HEK293 (cell line): Measurements from ENCODE around the gene SAMD4A.

ENCODE experiments used
- CTCF ChIA-PET: fragments of 350-600 bp; formaldehyde crosslinking; extraction: SDS; loops from one replicate; lab custom pipeline; 2021; ENCODE audit warnings: antibody characterized with exemption; lab: Yijun Ruan, JAX
- POLR2A ChIA-PET: fragments of 300-600 bp; formaldehyde crosslinking; extraction: SDS; loops from one replicate; lab custom pipeline; 2020; ENCODE audit warnings: antibody characterized with exemption, inconsistent platforms; lab: Yijun Ruan, JAX
- H3K27ac ChIP-seq: fragments of 200-500 bp; sonication (Bioruptor generic); 2 replicates; pipeline ENCODE4 v1.5.1; 2014; ENCODE audit warnings: low read depth, low read length, control low read depth, inconsistent platforms; ENCODE audit errors: extremely low read depth
- H3K36me3 ChIP-seq, 2 experiments: fragments of 200-500 bp in 1 of 2; sonication (Bioruptor generic) in 1 of 2; 1 replicate in 1 of 2; 2 replicates in 1 of 2; pipeline ENCODE4 v1.5.1; 2014 to 2017; ENCODE audit warnings: inconsistent platforms in 2 of 2, low read length in 2 of 2; ENCODE audit not compliant: control insufficient read depth in 2 of 2, insufficient read depth in 1 of 2
- H3K4me1 ChIP-seq: fragments of 200-500 bp; sonication (Bioruptor generic); 2 replicates; pipeline ENCODE4 v1.5.1; 2014; ENCODE audit warnings: mild to moderate bottlenecking, low read length, inconsistent platforms; ENCODE audit not compliant: control insufficient read depth, insufficient read depth
- H3K4me3 ChIP-seq: 2 replicates; pipeline ENCODE4 v1.5.1; 2011; ENCODE audit warnings: low read depth, mild to moderate bottlenecking, control low read depth, low read length, moderate library complexity
- H3K9me3 ChIP-seq: fragments of 200-500 bp; sonication (Bioruptor generic); 2 replicates; pipeline ENCODE4 v1.5.1; 2014; ENCODE audit warnings: low read depth, low read length, inconsistent platforms; ENCODE audit not compliant: control insufficient read depth, insufficient read depth
- GLI4 ChIP-seq: fragments of 450-650 bp; formaldehyde crosslinking; IDR thresholded peaks from 2 replicates; pipeline ENCODE4 v1.5.1; 2016; ENCODE audit warnings: missing biosample characterization, missing genetic modification characterization
- YY1 ChIP-seq: fragments of 450-650 bp; formaldehyde crosslinking; IDR thresholded peaks from 2 replicates; pipeline ENCODE4 v1.5.1; 2018; ENCODE audit warnings: missing biosample characterization, missing genetic modification characterization
- YY2 ChIP-seq: fragments of 450-650 bp; formaldehyde crosslinking; IDR thresholded peaks from 2 replicates; pipeline ENCODE4 v1.5.1; 2016; ENCODE audit warnings: missing biosample characterization, missing genetic modification characterization
- ZNF133 ChIP-seq: fragments of 450-650 bp; formaldehyde crosslinking; IDR thresholded peaks from 2 replicates; pipeline ENCODE4 v1.5.1; 2016; ENCODE audit warnings: missing biosample characterization, missing genetic modification characterization
- ZNF146 ChIP-seq: fragments of 450-650 bp; formaldehyde crosslinking; IDR thresholded peaks from 2 replicates; pipeline ENCODE4 v1.5.1; 2016; ENCODE audit warnings: missing biosample characterization, missing genetic modification characterization
- ZNF239 ChIP-seq: fragments of 450-650 bp; formaldehyde crosslinking; IDR thresholded peaks from 2 replicates; pipeline ENCODE4 v1.5.1; 2016; ENCODE audit warnings: missing biosample characterization, missing genetic modification characterization
- ZNF248 ChIP-seq: fragments of 450-650 bp; formaldehyde crosslinking; IDR thresholded peaks from 2 replicates; pipeline ENCODE4 v1.5.1; 2017; ENCODE audit warnings: missing biosample characterization, missing genetic modification characterization
- ZNF274 ChIP-seq, 2 experiments: fragments of 200-500 bp in 1 of 2; fragments of 450-650 bp in 1 of 2; sonication (Bioruptor generic) in 1 of 2; formaldehyde crosslinking in 1 of 2; IDR thresholded peaks; 2 replicates each; pipeline versions ENCODE4 v1.5.1 to v1.6.1; 2014 to 2016; ENCODE audit warnings: borderline replicate concordance in 1 of 2, inconsistent platforms in 1 of 2, low read length in 1 of 2, missing biosample characterization in 1 of 2, missing genetic modification characterization in 1 of 2
- ZNF311 ChIP-seq: fragments of 450-650 bp; formaldehyde crosslinking; IDR thresholded peaks from 2 replicates; pipeline ENCODE4 v1.5.1; 2017; ENCODE audit warnings: missing biosample characterization, missing genetic modification characterization, borderline replicate concordance
- ZNF354C ChIP-seq: fragments of 450-650 bp; formaldehyde crosslinking; IDR thresholded peaks from 2 replicates; pipeline ENCODE4 v1.5.1; 2016; ENCODE audit warnings: missing biosample characterization, missing genetic modification characterization, low read depth, borderline replicate concordance
- ZNF416 ChIP-seq: fragments of 450-650 bp; formaldehyde crosslinking; IDR thresholded peaks from 2 replicates; pipeline ENCODE4 v1.5.1; 2016; ENCODE audit warnings: missing biosample characterization, missing genetic modification characterization
- ZNF433 ChIP-seq: fragments of 450-650 bp; formaldehyde crosslinking; IDR thresholded peaks from 2 replicates; pipeline ENCODE4 v1.5.1; 2016; ENCODE audit warnings: missing biosample characterization, missing genetic modification characterization, low read depth
- ZNF544 ChIP-seq: fragments of 450-650 bp; formaldehyde crosslinking; IDR thresholded peaks from 2 replicates; pipeline ENCODE4 v1.5.0; 2017; ENCODE audit warnings: missing biosample characterization, missing genetic modification characterization
- ZNF571 ChIP-seq: fragments of 450-650 bp; formaldehyde crosslinking; IDR thresholded peaks from 2 replicates; pipeline ENCODE4 v1.5.0; 2017; ENCODE audit warnings: missing biosample characterization, missing genetic modification characterization
- ZNF660 ChIP-seq: fragments of 450-650 bp; IDR thresholded peaks from 2 replicates; pipeline ENCODE4 v1.5.1; 2018; ENCODE audit warnings: missing biosample characterization, mild to moderate bottlenecking, missing genetic modification characterization
- ZNF785 ChIP-seq: fragments of 450-650 bp; formaldehyde crosslinking; IDR thresholded peaks from 2 replicates; pipeline ENCODE4 v1.5.1; 2016; ENCODE audit warnings: missing biosample characterization, missing genetic modification characterization
- ZSCAN23 ChIP-seq: fragments of 450-650 bp; formaldehyde crosslinking; IDR thresholded peaks from 2 replicates; pipeline ENCODE4 v1.5.1; 2016; ENCODE audit warnings: missing biosample characterization, missing genetic modification characterization
- TF ChIP-seq, protein P1 (sequence below): fragments of 450-650 bp; IDR thresholded peaks from 2 replicates; pipeline ENCODE4 v1.5.1; 2018; ENCODE audit warnings: missing biosample characterization, mild to moderate bottlenecking, missing genetic modification characterization
- TF ChIP-seq, protein P2 (sequence below): fragments of 450-650 bp; formaldehyde crosslinking; IDR thresholded peaks from 2 replicates; pipeline ENCODE4 v1.5.1; 2016; ENCODE audit warnings: missing biosample characterization, missing genetic modification characterization
- TF ChIP-seq, protein P3 (sequence below): fragments of 450-650 bp; IDR thresholded peaks from 2 replicates; pipeline ENCODE4 v1.5.1; 2018; ENCODE audit warnings: missing biosample characterization, missing genetic modification characterization
- TF ChIP-seq, protein P4 (sequence below): fragments of 450-650 bp; formaldehyde crosslinking; IDR thresholded peaks from 2 replicates; pipeline ENCODE4 v1.5.1; 2016; ENCODE audit warnings: missing biosample characterization, missing genetic modification characterization, borderline replicate concordance
- TF ChIP-seq, protein P5 (sequence below): fragments of 450-650 bp; formaldehyde crosslinking; IDR thresholded peaks from 2 replicates; pipeline ENCODE4 v1.5.1; 2017; ENCODE audit warnings: missing biosample characterization, missing genetic modification characterization

SAMD4A gene

DNA sequence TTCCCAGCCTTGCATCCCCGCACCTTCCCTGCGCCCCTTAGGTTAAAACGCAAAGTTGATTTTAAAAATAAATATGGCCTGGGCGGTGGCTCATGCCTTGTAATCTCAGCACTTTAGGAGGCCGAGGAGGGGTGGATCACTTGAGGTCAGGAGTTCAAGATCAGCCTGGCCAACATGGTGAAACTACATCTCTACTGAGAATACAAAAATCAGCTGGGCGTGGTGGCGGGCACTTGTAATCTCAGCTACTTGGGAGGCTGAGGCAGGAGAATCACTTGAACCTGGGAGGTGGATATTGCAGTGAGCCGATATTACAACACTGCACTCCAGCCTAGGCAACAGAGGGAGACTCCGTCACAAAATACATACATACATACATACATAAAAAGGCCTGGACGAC lies 239.7 kb downstream of the SAMD4A start:
- Histone ChIP-seq H3K4me3 (no peak overlapping the region), H3K36me3 (no peaks in the 10 kb centered on the region), H3K4me1 (no peaks in the 10 kb centered on the region), H3K9me3 (no peaks in the 10 kb centered on the region), H3K27ac (no peak overlapping the region)
- no peak for TF ChIP-seq ZNF433 (tag by site-specific recombination)
- TF ChIP-seq, protein P1, sequence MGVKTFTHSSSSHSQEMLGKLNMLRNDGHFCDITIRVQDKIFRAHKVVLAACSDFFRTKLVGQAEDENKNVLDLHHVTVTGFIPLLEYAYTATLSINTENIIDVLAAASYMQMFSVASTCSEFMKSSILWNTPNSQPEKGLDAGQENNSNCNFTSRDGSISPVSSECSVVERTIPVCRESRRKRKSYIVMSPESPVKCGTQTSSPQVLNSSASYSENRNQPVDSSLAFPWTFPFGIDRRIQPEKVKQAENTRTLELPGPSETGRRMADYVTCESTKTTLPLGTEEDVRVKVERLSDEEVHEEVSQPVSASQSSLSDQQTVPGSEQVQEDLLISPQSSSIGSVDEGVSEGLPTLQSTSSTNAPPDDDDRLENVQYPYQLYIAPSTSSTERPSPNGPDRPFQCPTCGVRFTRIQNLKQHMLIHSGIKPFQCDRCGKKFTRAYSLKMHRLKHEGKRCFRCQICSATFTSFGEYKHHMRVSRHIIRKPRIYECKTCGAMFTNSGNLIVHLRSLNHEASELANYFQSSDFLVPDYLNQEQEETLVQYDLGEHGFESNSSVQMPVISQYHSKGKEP (tag by site-specific recombination), result no peak
- no peak for TF ChIP-seq ZNF239 (tag by site-specific recombination)
- TF ChIP-seq GLI4 (tag by site-specific recombination), result no peak
- no peak for TF ChIP-seq ZNF274 (IDR thresholded peaks at IDR 0.05; ENCODE audit: low read length)
- no peak for TF ChIP-seq ZNF274 (tag by site-specific recombination; IDR thresholded peaks at IDR 0.05; ENCODE audit: borderline replicate concordance)
- no peak for TF ChIP-seq ZNF311 (tag by site-specific recombination)
- TF ChIP-seq, protein P2, sequence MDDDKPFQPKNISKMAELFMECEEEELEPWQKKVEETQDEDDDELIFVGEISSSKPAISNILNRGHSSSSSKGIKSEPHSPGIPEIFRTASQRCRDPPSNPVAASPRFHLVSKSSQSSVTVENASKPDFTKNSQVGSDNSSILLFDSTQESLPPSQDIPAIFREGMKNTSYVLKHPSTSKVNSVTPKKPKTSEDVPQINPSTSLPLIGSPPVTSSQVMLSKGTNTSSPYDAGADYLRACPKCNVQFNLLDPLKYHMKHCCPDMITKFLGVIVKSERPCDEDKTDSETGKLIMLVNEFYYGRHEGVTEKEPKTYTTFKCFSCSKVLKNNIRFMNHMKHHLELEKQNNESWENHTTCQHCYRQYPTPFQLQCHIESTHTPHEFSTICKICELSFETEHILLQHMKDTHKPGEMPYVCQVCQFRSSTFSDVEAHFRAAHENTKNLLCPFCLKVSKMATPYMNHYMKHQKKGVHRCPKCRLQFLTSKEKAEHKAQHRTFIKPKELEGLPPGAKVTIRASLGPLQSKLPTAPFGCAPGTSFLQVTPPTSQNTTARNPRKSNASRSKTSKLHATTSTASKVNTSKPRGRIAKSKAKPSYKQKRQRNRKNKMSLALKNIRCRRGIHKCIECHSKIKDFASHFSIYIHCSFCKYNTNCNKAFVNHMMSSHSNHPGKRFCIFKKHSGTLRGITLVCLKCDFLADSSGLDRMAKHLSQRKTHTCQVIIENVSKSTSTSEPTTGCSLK (tag by site-specific recombination), result no peak
- no peak for TF ChIP-seq ZSCAN23 (tag by site-specific recombination)
- TF ChIP-seq, protein P3, sequence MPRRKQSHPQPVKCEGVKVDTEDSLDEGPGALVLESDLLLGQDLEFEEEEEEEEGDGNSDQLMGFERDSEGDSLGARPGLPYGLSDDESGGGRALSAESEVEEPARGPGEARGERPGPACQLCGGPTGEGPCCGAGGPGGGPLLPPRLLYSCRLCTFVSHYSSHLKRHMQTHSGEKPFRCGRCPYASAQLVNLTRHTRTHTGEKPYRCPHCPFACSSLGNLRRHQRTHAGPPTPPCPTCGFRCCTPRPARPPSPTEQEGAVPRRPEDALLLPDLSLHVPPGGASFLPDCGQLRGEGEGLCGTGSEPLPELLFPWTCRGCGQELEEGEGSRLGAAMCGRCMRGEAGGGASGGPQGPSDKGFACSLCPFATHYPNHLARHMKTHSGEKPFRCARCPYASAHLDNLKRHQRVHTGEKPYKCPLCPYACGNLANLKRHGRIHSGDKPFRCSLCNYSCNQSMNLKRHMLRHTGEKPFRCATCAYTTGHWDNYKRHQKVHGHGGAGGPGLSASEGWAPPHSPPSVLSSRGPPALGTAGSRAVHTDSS (tag by site-specific recombination), result no peak
- TF ChIP-seq ZNF416 (tag by site-specific recombination), result no peak
- TF ChIP-seq ZNF571 (tag by site-specific recombination), result no peak
- POLR2A ChIA-PET, result interaction anchor here (1.0 to 2.0 kb wide), 2 partner anchors 240 to 241 kb away, joined by 3 to 5 read pairs; partner anchors contain the start of gene SAMD4A
- CTCF ChIA-PET, result interaction anchor here (0.6 to 4.4 kb wide), 16 partner anchors 8 to 440 kb away, joined by 3 to 41 read pairs (median 6); no protein-coding TSS in a partner anchor

DNA sequence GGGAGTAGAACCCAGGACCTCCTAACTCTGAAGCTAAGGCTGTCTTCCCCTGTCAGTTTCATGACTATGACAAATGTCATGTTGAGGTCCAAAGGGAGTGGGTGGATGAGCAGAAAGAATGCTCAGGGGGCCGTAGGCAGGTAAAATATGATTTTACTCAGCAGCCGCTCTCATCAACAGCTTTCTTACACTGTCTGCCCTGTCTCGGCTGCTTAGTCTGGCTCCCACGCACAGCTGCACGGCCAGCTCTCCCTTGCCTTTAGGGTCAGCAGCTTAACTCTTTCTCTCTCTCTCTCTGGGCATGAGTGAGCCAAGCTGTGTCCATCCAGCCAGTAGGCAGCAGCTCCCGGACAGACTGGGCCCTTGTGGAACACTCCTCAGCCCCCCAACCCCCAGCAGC lies 240.5 kb downstream of the SAMD4A start:
- no peaks in the 10 kb centered on the region for H3K4me1 ChIP-seq
- POLR2A ChIA-PET, result no interaction called here
- no peak overlapping the region for H3K4me3 ChIP-seq
- CTCF ChIA-PET, result interaction anchor here (0.6 to 2.2 kb wide), 7 partner anchors 9 to 609 kb away, joined by 3 to 14 read pairs (median 3); no protein-coding TSS in a partner anchor
- no peak overlapping the region for H3K27ac ChIP-seq
- H3K9me3 ChIP-seq, result no peaks in the 10 kb centered on the region
- H3K36me3 ChIP-seq, result no peaks in the 10 kb centered on the region
- no peak for TF ChIP-seq ZNF785
- TF ChIP-seq, protein P4, sequence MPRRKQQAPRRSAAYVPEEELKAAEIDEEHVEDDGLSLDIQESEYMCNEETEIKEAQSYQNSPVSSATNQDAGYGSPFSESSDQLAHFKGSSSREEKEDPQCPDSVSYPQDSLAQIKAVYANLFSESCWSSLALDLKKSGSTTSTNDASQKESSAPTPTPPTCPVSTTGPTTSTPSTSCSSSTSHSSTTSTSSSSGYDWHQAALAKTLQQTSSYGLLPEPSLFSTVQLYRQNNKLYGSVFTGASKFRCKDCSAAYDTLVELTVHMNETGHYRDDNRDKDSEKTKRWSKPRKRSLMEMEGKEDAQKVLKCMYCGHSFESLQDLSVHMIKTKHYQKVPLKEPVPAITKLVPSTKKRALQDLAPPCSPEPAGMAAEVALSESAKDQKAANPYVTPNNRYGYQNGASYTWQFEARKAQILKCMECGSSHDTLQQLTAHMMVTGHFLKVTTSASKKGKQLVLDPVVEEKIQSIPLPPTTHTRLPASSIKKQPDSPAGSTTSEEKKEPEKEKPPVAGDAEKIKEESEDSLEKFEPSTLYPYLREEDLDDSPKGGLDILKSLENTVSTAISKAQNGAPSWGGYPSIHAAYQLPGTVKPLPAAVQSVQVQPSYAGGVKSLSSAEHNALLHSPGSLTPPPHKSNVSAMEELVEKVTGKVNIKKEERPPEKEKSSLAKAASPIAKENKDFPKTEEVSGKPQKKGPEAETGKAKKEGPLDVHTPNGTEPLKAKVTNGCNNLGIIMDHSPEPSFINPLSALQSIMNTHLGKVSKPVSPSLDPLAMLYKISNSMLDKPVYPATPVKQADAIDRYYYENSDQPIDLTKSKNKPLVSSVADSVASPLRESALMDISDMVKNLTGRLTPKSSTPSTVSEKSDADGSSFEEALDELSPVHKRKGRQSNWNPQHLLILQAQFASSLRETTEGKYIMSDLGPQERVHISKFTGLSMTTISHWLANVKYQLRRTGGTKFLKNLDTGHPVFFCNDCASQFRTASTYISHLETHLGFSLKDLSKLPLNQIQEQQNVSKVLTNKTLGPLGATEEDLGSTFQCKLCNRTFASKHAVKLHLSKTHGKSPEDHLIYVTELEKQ (tag by site-specific recombination), result no peak
- TF ChIP-seq YY2 (tag by site-specific recombination), result no peak
- no peak for TF ChIP-seq ZNF248 (tag by site-specific recombination)
- no peak for TF ChIP-seq ZNF544 (tag by site-specific recombination)
- no peak for TF ChIP-seq ZNF146
- TF ChIP-seq, protein P5, sequence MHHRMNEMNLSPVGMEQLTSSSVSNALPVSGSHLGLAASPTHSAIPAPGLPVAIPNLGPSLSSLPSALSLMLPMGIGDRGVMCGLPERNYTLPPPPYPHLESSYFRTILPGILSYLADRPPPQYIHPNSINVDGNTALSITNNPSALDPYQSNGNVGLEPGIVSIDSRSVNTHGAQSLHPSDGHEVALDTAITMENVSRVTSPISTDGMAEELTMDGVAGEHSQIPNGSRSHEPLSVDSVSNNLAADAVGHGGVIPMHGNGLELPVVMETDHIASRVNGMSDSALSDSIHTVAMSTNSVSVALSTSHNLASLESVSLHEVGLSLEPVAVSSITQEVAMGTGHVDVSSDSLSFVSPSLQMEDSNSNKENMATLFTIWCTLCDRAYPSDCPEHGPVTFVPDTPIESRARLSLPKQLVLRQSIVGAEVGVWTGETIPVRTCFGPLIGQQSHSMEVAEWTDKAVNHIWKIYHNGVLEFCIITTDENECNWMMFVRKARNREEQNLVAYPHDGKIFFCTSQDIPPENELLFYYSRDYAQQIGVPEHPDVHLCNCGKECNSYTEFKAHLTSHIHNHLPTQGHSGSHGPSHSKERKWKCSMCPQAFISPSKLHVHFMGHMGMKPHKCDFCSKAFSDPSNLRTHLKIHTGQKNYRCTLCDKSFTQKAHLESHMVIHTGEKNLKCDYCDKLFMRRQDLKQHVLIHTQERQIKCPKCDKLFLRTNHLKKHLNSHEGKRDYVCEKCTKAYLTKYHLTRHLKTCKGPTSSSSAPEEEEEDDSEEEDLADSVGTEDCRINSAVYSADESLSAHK (tag by site-specific recombination), result no peak
- TF ChIP-seq YY1 (tag by site-specific recombination), result no peak
- no peak for TF ChIP-seq ZNF354C
- no peak for TF ChIP-seq ZNF416 (tag by site-specific recombination)
- TF ChIP-seq ZNF133 (tag by site-specific recombination), result no peak
- no peak for TF ChIP-seq ZNF274 (IDR thresholded peaks at IDR 0.05; ENCODE audit: low read length)
- TF ChIP-seq ZNF274 (tag by site-specific recombination; IDR thresholded peaks at IDR 0.05; ENCODE audit: borderline replicate concordance), result no peak
- TF ChIP-seq ZNF660 (tag by site-specific recombination), result no peak
